Stimulated activated CD8-positive, alpha-beta memory T cell treated with anti-CD3 and anti-CD28 coated beads, Interleukin-12 subunit alpha, Interleukin-12 subunit beta, amount 100 ng/mL, for 24 hours (primary cell): ENCODE measurements around the gene SLC9A8.

Source experiments
- DNase-seq: peaks from one replicate; pipeline ENCODE4 v3.0.0-alpha.2; 2020; ENCODE audit errors: extremely low read depth

SLC9A8 gene

DNA sequence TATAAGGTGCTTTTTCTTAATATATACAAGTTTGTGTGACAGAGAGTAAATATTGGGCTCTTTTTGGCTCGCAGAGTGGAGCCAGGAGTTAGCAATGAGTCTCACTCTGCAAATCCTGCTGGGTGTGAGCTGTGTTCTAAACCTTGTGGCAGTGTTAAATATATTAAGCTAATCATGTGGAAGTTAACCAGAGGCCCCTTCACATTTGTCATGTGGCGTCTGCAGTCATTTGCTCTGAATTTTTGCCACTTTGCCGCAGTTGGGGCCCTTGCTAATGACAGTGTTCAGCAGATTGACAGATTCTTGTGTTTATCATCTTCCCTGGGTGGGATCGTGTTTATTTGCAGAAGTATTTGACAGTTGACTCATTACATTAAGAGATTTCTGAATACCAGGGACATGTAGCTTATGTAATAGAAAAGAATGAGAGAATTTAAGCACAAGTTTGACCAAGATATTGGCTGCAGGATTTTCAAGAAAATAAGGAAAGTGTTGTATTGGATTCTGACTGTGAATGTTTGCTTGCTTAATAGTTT, 64.8 kb downstream of the SLC9A8 start:
- no peak for DNase-seq

DNA sequence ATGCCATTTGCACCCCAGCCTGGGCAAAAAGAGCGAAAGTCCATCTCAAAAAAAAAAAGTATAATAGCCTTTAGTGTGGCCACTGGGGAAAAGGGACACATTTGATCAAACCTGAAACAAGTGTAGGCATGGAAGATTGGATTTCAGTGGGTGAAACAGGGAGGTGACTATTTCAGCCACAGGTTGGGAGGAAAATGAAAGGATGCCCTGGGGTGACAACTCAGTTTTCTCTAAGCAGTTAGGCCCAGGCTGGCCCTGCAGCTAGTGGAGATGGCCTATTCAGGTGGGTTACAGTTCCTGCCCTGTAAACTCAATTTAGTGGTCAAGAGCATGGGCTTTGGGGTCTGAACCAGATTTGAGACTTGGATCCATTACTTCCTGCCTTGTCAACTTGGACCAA, 66.3 kb downstream of the SLC9A8 start:
- no peak for DNase-seq

DNA sequence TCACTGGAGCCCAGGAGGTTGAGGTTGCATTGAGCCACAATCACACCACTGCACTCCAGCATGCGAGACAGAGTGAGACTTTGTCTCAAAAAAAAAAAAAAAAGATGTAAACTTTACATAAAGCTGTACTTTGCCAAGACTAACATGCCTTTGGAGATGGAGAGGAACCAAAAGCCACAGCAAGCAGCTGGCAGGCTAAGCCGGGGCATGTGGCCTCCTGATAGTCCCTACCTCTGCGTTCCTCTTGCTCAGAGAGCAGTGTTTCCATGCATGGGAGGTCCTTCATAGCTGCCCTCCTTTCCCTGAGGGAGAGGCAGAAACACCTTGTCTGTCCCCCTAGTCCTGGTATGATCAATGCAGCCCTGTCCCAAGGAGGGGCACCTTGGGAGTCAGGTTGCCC, 67.5 kb downstream of the SLC9A8 start:
- DNase-seq: no peak

DNA sequence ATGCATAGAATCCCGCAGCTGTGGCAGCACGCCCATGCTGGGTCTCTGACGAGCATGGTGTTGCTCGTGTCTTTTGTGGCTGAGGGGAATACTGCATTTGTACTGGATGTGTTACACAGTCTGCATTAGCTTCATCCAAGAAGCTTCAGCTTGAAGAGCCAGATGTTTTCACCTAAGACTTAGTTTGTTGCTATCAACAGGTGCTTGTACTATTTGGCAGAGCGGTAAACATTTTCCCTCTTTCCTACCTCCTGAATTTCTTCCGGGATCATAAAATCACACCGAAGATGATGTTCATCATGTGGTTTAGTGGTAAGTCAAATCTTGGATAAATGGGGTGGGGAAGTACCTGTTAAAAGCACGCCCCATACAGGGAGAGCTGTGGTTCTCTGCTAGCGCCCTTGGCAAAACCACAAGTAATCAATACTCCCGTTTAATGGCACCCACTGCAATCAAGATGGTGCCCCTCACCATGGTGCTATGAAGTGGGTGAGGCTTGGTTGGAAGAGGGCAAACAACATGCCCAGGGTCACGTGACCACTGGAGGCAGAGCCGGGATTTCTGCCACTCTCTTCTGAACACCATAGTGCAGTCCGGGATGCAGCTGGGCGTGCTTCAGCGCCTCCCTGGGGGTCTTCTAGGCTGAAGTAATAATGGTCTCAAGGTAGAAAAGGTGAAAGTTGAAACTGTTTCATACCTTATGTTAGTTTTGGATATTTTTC, 68.3 kb downstream of the SLC9A8 start:
- no peak for DNase-seq

DNA sequence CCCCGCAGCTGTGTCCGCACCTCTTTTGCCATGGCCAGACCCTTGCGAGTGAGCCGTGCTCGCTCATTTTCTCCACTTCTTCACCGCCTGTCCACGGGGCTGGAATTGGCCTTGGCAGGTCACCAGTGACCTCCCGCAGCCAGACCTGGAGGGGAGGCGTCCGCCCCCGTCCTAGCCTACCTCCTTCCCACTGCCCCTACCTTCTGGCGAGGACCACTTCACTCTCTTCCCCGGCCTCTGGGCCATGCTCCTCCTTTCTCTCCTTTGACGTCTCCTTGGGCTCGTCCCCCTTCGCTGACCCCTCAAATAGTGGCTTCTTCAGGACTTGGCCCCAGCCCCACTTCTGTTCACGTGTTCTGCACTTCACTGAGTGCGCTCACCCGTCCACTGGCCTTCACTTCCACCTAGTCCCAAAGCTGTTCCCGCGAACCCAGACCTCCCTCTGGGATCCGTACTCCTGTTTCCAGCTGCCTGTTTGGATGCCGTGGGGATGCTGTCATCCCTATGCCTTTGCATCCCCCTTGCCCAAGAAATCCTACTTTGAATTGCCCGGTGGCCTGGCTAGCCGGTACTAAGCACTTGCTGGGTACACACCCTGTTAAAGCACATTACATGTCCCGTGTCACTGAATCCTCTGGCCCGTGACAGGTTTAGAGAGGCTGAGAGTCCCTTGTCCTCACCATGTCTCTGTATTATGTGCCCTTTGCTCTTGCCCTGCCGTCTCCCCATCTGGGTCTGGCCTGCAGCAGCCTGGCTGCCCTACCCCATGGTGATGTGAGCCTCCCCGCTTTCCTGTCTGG, 69.7 kb downstream of the SLC9A8 start:
- DNase-seq: no peak

DNA sequence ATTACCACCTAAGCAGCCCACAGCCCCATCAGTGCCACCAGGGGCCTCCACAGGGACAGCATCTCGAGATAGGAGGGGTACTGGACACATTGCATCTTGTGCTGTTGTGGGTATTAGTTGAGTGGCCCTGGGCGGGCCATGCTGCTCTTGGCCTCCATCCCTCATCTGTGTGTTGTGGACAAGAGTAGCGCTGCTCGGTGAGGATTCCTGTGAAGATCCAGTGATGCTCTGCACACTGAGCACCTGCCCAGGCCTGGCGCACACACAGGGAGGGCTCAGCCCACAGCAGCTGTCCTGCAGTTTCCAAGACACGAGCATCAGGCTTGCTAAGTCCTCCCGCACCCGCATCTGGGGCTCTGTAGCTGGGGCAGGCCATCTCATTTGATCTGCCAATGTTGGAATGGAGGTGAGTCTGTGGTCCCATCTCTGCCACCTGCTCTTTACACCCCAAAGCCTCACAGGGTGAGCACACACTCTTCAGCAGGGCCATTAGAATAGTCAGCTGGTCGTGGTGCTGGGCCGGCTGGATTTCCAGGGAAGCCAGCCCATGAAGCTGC, 70.7 kb downstream of the SLC9A8 start:
- DNase-seq: no peak

DNA sequence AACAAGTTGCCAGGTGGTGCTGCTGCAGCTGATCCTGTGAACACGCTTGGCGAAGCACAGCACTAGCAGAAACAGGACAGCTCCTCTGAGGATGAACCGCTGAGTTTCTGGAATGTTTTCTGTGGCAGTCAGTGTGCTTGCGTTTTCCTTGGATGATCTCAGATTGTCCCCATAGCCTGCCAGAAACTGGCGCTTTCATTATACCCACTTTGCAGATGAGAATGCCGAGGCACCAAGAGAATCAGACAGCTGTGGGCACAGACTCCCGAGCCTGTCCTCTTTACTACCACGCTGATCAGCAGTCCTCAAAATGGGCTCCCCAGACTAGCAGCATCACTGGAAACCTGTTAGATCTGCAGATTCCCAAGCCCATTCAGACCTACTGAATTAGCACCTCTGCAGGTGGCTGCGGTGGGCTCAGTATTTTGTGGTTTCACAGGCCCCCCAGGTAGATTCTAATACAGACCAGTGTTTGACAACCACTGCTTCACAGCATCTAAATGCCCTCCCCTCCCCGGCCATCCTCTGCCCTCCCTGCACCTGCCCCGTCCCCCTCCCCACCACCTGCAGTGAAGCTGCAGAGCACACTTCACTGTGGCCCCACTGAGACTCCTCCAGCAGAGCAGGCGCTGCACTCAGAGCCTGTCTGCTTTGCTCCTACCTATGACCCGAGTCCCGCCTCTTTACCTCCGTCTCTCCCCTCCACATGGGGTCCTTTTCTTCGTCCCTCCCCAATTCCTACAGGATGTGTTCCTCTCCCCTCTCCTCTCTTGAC, 73.1 kb downstream of the SLC9A8 start:
- no peak for DNase-seq

DNA sequence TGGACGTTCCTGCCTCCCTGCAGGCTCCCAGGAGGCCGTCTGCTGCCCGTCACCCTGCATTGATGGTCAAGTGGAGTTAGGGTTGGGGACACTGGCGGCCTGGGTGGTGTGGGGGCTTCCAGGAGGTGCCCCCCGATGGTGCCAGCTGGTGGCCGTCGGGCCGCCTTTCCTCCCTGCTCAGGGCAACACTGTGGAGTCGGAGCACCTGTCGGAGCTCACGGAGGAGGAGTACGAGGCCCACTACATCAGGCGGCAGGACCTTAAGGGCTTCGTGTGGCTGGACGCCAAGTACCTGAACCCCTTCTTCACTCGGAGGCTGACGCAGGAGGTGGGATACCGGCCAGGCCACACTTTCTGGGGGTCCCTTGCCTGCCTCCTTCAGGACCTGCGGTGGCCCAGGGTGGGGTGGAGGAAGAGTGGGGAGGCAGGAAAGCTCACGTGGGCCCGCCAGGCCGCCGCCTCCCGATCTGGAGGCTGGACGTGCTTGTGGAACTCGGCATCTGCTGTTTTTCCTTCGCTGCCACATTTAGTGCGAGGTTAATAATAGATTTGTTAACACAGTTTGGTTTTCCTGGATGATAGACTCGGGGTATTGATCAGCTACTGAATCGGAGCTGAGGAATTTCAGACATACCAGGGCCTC, 74.1 kb downstream of the SLC9A8 start:
- DNase-seq: no peak

DNA sequence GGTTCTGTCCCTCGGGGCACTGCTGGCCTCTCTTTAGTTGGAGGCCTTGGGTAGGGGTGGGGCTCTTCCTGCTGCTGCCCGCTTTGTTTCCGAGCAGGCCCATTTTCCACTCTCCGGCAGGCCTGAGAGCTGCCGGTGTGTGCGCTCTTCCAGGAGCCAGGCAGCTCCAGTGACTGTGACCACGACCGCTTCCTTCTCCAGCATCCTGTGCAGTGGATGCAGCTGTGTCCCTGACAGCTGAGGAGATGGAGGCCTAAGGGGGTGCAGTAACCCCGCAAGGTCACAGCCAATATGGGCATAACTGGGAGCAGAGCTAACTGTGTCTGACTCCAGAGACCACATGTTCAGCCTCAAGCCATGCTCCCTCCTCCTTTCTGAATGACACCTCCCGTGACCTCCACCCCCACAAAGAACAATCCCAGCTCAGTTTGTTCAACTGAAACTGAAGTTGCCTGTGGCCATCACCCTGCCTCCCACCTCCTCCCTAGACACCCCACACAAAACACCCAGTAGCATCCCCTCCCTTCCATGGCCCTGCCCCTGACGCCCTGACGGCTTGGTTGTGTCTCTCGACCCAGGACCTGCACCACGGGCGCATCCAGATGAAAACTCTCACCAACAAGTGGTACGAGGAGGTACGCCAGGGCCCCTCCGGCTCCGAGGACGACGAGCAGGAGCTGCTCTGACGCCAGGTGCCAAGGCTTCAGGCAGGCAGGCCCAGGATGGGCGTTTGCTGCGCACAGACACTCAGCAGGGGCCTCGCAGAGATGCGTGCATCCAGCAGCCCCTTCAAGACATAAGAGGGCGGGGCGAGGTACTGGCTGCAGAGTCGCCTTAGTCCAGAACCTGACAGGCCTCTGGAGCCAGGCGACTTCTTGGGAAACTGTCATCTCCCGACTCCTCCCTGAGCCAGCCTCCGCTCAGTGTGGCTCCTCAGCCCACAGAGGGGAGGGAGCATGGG, 74.9 kb downstream of the SLC9A8 start:
- no peak for DNase-seq

DNA sequence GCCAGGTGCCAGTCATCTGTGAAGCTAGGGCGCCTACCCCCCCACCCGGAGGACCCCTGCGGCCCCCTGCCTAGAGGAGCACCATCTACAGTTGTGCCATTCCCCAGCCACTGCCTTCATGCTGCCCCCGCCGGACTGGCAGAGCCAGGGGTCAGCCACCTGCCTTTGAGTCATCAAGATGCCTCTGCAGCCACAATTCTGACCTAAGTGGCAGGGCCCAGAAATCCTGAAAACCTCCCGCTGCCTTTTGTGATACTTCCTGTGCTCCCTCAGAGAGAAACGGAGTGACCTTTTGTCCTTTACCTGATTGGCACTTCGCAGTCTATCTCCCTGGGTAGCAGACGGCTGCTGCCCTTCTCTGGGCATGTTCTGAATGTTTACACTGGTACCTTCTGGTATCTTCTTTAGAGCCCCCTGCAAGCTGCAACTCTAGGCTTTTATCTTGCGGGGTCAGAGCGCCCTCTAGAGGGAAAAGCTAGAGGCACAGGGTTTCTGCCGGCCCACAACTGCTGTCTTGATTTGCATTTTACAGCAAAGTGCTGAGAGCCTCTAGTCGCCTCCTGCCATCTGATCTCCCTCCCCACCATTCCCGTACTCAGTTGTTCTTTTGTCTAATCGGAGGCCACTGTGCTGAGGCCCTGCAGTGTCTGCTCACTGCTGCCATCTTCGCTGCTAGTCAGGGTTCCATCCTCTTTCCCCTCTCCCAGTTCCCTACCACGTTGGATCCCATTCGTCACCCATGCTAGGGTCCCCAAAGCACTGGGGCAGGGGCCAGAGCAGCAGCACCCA, 75.8 kb downstream of the SLC9A8 start:
- no peak for DNase-seq

DNA sequence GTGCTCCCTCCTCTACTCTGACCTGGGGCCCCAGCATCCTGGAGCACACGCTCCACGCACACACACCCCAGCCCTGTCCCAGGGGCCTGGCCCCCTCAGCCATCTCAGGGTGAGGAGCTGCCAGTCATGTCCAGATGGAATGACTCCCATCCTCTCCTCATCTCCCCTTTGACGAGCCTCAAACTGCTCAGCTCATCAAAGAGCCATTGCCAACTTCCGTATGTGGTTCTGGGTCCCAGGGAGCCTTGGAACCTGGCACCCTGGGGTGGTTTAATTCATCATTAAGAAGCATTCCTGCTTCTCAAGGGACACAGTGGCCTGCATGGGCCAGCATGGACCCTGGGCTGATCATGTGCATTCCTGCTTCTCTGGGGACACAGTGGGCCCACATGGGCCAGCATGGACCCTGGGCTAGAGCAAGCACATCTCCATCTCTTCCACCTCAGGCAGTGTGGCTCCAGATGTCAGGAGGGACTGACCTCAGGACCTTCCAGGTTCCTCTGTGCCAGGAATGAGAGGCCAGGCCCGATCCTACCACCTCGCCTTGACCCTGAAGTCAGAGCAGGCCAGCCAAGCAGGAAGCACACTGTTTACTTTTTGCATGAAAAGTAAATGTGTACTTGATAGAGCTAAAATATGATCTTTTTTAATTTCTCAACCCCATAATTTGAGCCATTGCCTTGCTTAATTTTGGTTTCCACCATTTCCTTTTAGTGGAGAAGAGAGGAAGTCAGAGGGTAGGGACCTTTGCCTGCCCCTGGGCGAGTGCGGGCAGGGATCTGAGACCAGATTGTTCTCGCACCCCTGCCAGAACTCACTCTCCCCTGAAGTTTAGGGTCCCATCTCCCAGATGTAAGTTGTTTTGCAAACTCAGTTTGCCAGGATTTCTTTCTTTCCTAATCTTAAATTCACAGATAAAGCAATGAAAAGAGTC, 76.6 kb downstream of the SLC9A8 start:
- no peak for DNase-seq

DNA sequence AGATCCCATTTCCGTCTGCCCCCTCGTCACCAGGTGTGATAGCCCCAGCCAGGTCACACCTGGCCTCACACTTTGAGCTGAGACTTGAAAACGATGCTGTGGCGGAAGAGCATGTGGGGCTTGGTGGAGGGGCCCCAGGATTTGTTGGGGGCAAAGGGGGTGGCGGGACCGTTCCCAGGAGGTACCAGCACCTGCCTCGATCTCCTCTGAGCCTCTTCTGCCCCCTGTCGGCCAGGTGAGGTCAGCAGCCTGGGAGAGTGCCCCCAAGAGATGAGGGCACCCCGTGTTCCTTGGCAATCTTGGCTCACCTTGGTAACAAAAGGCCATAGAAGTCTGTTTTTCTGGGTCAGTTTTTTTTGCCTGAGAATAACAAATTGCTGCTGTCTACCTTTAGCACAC, 77.3 kb downstream of the SLC9A8 start:
- DNase-seq: no peak

DNA sequence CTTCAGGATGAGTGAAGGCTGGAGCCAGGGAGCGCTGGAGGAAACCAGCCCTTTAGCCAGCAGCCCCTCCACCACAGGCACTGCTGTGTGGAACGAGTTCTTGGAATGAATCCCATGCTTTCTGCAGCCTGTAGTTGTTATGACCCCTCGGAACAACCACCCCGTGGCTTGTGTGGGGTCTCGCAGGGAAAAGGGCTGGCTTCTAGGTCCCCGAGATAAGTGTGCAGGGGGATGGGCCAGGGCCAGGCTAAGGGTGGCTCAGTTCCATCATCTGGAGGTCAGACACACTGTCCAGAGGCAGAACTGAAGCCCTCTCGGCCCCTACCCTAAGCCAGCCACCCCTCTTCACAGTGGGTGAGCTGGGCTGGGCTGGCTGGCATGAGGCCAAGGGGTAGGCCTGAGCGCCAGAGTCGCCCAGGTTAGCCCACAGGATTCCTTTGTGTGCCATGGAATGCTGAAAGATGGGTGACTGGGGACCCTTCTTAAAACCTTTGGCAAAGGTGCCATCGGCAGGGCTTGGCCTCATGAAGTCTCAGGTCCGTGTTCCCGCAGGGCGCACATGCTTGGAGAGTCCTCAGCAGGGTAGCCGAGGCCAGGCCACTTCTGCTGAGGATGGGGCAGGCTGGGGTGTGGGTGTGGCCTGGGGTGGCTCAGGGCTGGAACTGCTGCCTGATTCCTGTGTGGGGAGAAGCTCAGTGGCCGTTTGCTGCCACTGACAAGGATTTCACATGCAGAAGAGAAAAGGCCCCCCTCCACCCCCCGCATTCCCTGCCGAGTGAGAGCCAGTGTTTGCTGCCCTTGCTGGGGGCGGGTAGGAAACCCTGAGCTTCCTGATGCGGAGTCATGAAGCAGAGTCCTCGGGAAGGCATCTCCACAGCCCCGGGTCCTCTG, 78.1 kb downstream of the SLC9A8 start:
- no peak for DNase-seq

DNA sequence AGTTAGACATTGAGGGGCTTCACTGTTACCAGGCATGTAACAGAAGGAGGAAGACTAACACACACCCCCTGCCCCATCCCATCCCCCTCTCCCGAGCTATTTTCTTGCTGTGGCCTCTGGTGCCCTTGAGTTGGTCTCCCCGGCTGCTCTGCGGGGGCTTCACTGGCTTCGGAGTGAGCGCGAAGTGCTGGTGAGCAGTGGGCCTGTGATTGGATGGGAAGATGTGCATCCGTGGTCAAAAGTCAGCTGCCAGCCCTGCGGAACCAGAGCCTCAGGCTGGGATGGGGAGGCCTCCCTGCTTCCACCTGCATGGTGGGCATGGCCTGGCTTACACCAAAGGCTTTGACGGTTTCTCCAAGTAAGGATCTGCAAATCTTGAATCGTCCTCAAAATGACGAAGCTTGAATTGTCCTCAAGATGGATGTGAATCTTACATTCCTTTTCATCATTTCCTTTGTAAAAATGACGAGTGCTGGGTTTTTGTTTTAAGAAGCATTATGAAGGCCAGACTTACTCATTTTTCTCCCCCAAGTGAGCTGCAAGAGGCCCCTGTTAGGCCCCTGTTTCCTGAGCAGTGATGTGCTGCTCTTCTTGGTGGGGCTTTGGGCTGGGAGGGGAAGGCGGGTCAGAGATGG, 79.0 kb downstream of the SLC9A8 start:
- DNase-seq: no peak

DNA sequence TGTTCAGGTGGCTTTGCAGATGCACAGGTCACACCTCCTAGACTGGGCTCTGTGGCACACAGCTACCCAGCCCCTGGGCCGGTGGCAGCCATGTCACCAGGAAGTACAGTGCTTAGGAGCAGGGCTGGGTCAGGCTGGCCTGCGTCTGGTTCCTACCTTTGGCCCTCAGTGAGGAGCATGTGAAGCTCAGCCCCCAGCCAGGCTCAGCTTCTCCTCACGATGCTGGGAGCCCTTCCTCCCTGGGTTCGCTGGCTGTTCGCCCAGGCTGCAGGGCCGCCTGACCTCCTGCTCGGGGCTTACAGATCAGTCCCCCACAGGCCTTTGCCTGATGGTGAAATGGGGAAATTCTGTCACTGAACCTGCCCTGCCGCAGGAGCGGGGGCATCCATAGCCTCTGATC, 79.6 kb downstream of the SLC9A8 start:
- DNase-seq: no peak

DNA sequence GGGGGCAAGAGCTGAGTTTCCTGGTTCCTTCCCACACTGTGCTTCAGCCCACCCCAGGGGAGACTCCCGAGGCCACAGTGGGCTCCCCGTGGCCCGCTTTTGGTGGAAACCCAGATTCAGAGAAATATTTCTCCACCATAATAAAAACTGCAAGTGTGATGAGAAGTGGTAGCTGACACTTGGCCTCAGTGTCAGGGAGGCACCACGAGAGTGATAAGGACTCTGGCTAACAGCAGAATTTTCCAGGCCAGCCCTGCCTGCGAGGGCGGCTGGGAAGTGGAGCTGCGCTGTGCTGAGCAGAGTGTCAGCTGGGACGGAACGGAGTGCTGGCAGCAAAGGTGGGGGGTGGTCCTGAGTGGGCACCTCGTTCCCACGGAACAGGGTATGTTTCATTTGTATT, 80.2 kb downstream of the SLC9A8 start:
- DNase-seq: no peak
